ENCODE measurements around the gene CDH19.

GRCh38 chr18:66560094-66560493 is 43.8 kb downstream of the CDH19 start:
- TF ChIP-seq ZNF704 (tag by site-specific recombination; IDR thresholded peaks at IDR 0.05): no peak
- TF ChIP-seq CTCF (tag by site-specific recombination; IDR thresholded peaks at IDR 0.05): no peak
- TF ChIP-seq GLI2 (tag by site-specific recombination; IDR thresholded peaks at IDR 0.05; ENCODE audit: borderline replicate concordance, low read depth): no peak
- no peak for TF ChIP-seq ZNF473 (tag by site-specific recombination; IDR thresholded peaks at IDR 0.05)
- TF ChIP-seq KLF10 (tag by site-specific recombination; IDR thresholded peaks at IDR 0.05): no peak
- no peak for TF ChIP-seq ZNF114 (tag by site-specific recombination; IDR thresholded peaks at IDR 0.05)
- TF ChIP-seq ZNF311 (tag by site-specific recombination; IDR thresholded peaks at IDR 0.05; ENCODE audit: borderline replicate concordance): no peak
- no peak for TF ChIP-seq AEBP2 (tag by site-specific recombination; IDR thresholded peaks at IDR 0.05; ENCODE audit: borderline replicate concordance)
- TF ChIP-seq ZNF639 (tag by site-specific recombination; IDR thresholded peaks at IDR 0.05): no peak
- no peak for TF ChIP-seq ZFHX2 (tag by site-specific recombination; conservative IDR thresholded peaks at IDR 0.05)
- TF ChIP-seq ZBTB44 (tag by site-specific recombination; IDR thresholded peaks at IDR 0.05): no peak
- no peak for TF ChIP-seq ZNF24 (tag by site-specific recombination; IDR thresholded peaks at IDR 0.05)
- no peak for TF ChIP-seq ZNF274 (IDR thresholded peaks at IDR 0.05; ENCODE audit: low read length)
- no peak for TF ChIP-seq ZNF274 (tag by site-specific recombination; IDR thresholded peaks at IDR 0.05; ENCODE audit: borderline replicate concordance)
- TF ChIP-seq YY2 (tag by site-specific recombination; IDR thresholded peaks at IDR 0.05): no peak

Data from HEK293 (cell line).